ENCODE data around the gene FNBP1L.
"Not testable (repeated sequence)": the region's sequence is repeated elsewhere in the genome, so short reads cannot be mapped to it uniquely, and the experiment has no call there.

The FNBP1L gene

GRCh38 chr1:93448983-93449804, 1.3 kb downstream of the FNBP1L start:
- Histone ChIP-seq H3K27me3 (ENCODE audit: insufficient read depth, low read length) (no peaks in the 10 kb centered on the region), H3K4me1 (ENCODE audit: insufficient read depth, low read length) (peaks cover 12% of the 10 kb centered on the region), H3K36me3 (ENCODE audit: insufficient read depth, low read length) (no peaks in the 10 kb centered on the region), H2AFZ (ENCODE audit: low read depth, low read length) (peak overlapping the region; percentile 23), H3K9me3 (ENCODE audit: low read length) (no peaks in the 10 kb centered on the region), H3K4me3 (ENCODE audit: low read length) (peak overlapping the region; percentile 71)

GRCh38 chr1:93450321-93450720, 2.4 kb downstream of the FNBP1L start:
- peak overlapping the region; percentile 71 for H3K4me3 ChIP-seq (ENCODE audit: low read length)

GRCh38 chr1:93453911-93454310, 6.0 kb downstream of the FNBP1L start:
- no peak overlapping the region for H2AFZ ChIP-seq (ENCODE audit: low read depth, low read length)
- peaks cover 18% of the 10 kb centered on the region for H3K36me3 ChIP-seq (ENCODE audit: insufficient read depth, low read length)
- H3K4me1 ChIP-seq (ENCODE audit: insufficient read depth, low read length) = peaks cover 12% of the 10 kb centered on the region
- no peaks in the 10 kb centered on the region for H3K27me3 ChIP-seq (ENCODE audit: insufficient read depth, low read length)
- no peak overlapping the region for H3K4me3 ChIP-seq (ENCODE audit: low read length)
- peaks cover 7% of the 10 kb centered on the region for H3K9me3 ChIP-seq (ENCODE audit: low read length)

More at GRCh38 chr1:93450321-93450720, 2.4 kb downstream of the FNBP1L start:
- Histone ChIP-seq H2AFZ (ENCODE audit: low read depth, low read length) (no peak overlapping the region), H3K36me3 (ENCODE audit: insufficient read depth, low read length) (no peaks in the 10 kb centered on the region), H3K27me3 (ENCODE audit: insufficient read depth, low read length) (no peaks in the 10 kb centered on the region), H3K9me3 (ENCODE audit: low read length) (peaks cover 2% of the 10 kb centered on the region), H3K4me1 (ENCODE audit: insufficient read depth, low read length) (peaks cover 12% of the 10 kb centered on the region)

- Histone ChIP-seq H2AFZ (ENCODE audit: low read depth, low read length) (no peak overlapping the region), H3K36me3 (ENCODE audit: insufficient read depth, low read length) (peaks cover 24% of the 10 kb centered on the region), H3K27me3 (ENCODE audit: insufficient read depth, low read length) (no peaks in the 10 kb centered on the region), H3K4me3 (ENCODE audit: low read length) (no peak overlapping the region), H3K4me1 (ENCODE audit: insufficient read depth, low read length) (no peaks in the 10 kb centered on the region), H3K9me3 (ENCODE audit: low read length) (peaks cover 13% of the 10 kb centered on the region)
These were observed 11.2 kb downstream of the FNBP1L start for GRCh38 chr1:93459126-93459525.

GRCh38 chr1:93461236-93461635, 13.3 kb downstream of the FNBP1L start:
- H3K27me3 ChIP-seq (ENCODE audit: insufficient read depth, low read length) = no peaks in the 10 kb centered on the region

GRCh38 chr1:93463960-93464359, 16.0 kb downstream of the FNBP1L start:
- H3K4me1 ChIP-seq (ENCODE audit: insufficient read depth, low read length) = no peaks in the 10 kb centered on the region
- no peak overlapping the region for H2AFZ ChIP-seq (ENCODE audit: low read depth, low read length)
- H3K36me3 ChIP-seq (ENCODE audit: insufficient read depth, low read length) = peaks cover 6% of the 10 kb centered on the region
- no peaks in the 10 kb centered on the region for H3K27me3 ChIP-seq (ENCODE audit: insufficient read depth, low read length)
- no peak overlapping the region for H3K4me3 ChIP-seq (ENCODE audit: low read length)
- peaks cover 9% of the 10 kb centered on the region for H3K9me3 ChIP-seq (ENCODE audit: low read length)

More at GRCh38 chr1:93461236-93461635, 13.3 kb downstream of the FNBP1L start:
- H3K4me1 ChIP-seq (ENCODE audit: insufficient read depth, low read length) = no peaks in the 10 kb centered on the region
- H3K4me3 ChIP-seq (ENCODE audit: low read length) = no peak overlapping the region
- H3K36me3 ChIP-seq (ENCODE audit: insufficient read depth, low read length) = peaks cover 23% of the 10 kb centered on the region
- peaks cover 11% of the 10 kb centered on the region for H3K9me3 ChIP-seq (ENCODE audit: low read length)
- no peak overlapping the region for H2AFZ ChIP-seq (ENCODE audit: low read depth, low read length)

- H3K4me1 ChIP-seq (ENCODE audit: insufficient read depth, low read length); H3K4me3 ChIP-seq (ENCODE audit: low read length); H3K27me3 ChIP-seq (ENCODE audit: insufficient read depth, low read length); H3K36me3 ChIP-seq (ENCODE audit: insufficient read depth, low read length); H2AFZ ChIP-seq (ENCODE audit: low read depth, low read length); H3K9me3 ChIP-seq (ENCODE audit: low read length): not testable (repeated sequence)
These were observed 17.6 kb downstream of the FNBP1L start for GRCh38 chr1:93465371-93466082.

GRCh38 chr1:93467606-93468005, 19.7 kb downstream of the FNBP1L start:
- Histone ChIP-seq H2AFZ (ENCODE audit: low read depth, low read length) (no peak overlapping the region), H3K4me1 (ENCODE audit: insufficient read depth, low read length) (no peaks in the 10 kb centered on the region), H3K9me3 (ENCODE audit: low read length) (peaks cover 3% of the 10 kb centered on the region), H3K36me3 (ENCODE audit: insufficient read depth, low read length) (no peaks in the 10 kb centered on the region), H3K27me3 (ENCODE audit: insufficient read depth, low read length) (no peaks in the 10 kb centered on the region), H3K4me3 (ENCODE audit: low read length) (no peak overlapping the region)

- Histone ChIP-seq H2AFZ (ENCODE audit: low read depth, low read length) (no peak overlapping the region), H3K27me3 (ENCODE audit: insufficient read depth, low read length) (no peaks in the 10 kb centered on the region), H3K4me3 (ENCODE audit: low read length) (no peak overlapping the region), H3K36me3 (ENCODE audit: insufficient read depth, low read length) (no peaks in the 10 kb centered on the region), H3K4me1 (ENCODE audit: insufficient read depth, low read length) (no peaks in the 10 kb centered on the region), H3K9me3 (ENCODE audit: low read length) (peaks cover 3% of the 10 kb centered on the region)
These were observed 20.7 kb downstream of the FNBP1L start for GRCh38 chr1:93468662-93469061.

GRCh38 chr1:93469223-93469622, 21.3 kb downstream of the FNBP1L start:
- not testable (repeated sequence) for H3K4me3 ChIP-seq (ENCODE audit: low read length); H2AFZ ChIP-seq (ENCODE audit: low read depth, low read length); H3K36me3 ChIP-seq (ENCODE audit: insufficient read depth, low read length); H3K9me3 ChIP-seq (ENCODE audit: low read length); H3K27me3 ChIP-seq (ENCODE audit: insufficient read depth, low read length); H3K4me1 ChIP-seq (ENCODE audit: insufficient read depth, low read length)

GRCh38 chr1:93471284-93471683, 23.4 kb downstream of the FNBP1L start:
- Histone ChIP-seq H3K4me3 (ENCODE audit: low read length) (no peak overlapping the region), H3K4me1 (ENCODE audit: insufficient read depth, low read length) (no peaks in the 10 kb centered on the region), H3K27me3 (ENCODE audit: insufficient read depth, low read length) (no peaks in the 10 kb centered on the region), H3K9me3 (ENCODE audit: low read length) (peaks cover 3% of the 10 kb centered on the region), H2AFZ (ENCODE audit: low read depth, low read length) (no peak overlapping the region), H3K36me3 (ENCODE audit: insufficient read depth, low read length) (no peaks in the 10 kb centered on the region)

GRCh38 chr1:93471911-93472310, 24.0 kb downstream of the FNBP1L start:
- Histone ChIP-seq H3K4me1 (ENCODE audit: insufficient read depth, low read length) (no peaks in the 10 kb centered on the region), H3K36me3 (ENCODE audit: insufficient read depth, low read length) (no peaks in the 10 kb centered on the region), H3K4me3 (ENCODE audit: low read length) (no peak overlapping the region), H3K27me3 (ENCODE audit: insufficient read depth, low read length) (no peaks in the 10 kb centered on the region), H2AFZ (ENCODE audit: low read depth, low read length) (no peak overlapping the region), H3K9me3 (ENCODE audit: low read length) (peaks cover 3% of the 10 kb centered on the region)

- no peaks in the 10 kb centered on the region for H3K27me3 ChIP-seq (ENCODE audit: insufficient read depth, low read length)
- H2AFZ ChIP-seq (ENCODE audit: low read depth, low read length) = no peak overlapping the region
- H3K4me1 ChIP-seq (ENCODE audit: insufficient read depth, low read length) = no peaks in the 10 kb centered on the region
- H3K36me3 ChIP-seq (ENCODE audit: insufficient read depth, low read length) = no peaks in the 10 kb centered on the region
- H3K9me3 ChIP-seq (ENCODE audit: low read length) = no peaks in the 10 kb centered on the region
- no peak overlapping the region for H3K4me3 ChIP-seq (ENCODE audit: low read length)
These were observed 26.4 kb downstream of the FNBP1L start for GRCh38 chr1:93474321-93474720.

Data from neuron (in vitro differentiated cells).